ENCODE results near the gene KRT27.
"Not testable (repeated sequence)": the region's sequence is repeated elsewhere in the genome, so short reads cannot be mapped to it uniquely, and the experiment has no call there.

Gene KRT27, protein sequence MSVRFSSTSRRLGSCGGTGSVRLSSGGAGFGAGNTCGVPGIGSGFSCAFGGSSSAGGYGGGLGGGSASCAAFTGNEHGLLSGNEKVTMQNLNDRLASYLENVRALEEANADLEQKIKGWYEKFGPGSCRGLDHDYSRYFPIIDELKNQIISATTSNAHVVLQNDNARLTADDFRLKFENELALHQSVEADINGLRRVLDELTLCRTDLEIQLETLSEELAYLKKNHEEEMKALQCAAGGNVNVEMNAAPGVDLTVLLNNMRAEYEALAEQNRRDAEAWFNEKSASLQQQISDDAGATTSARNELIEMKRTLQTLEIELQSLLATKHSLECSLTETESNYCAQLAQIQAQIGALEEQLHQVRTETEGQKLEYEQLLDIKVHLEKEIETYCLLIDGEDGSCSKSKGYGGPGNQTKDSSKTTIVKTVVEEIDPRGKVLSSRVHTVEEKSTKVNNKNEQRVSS

DNA sequence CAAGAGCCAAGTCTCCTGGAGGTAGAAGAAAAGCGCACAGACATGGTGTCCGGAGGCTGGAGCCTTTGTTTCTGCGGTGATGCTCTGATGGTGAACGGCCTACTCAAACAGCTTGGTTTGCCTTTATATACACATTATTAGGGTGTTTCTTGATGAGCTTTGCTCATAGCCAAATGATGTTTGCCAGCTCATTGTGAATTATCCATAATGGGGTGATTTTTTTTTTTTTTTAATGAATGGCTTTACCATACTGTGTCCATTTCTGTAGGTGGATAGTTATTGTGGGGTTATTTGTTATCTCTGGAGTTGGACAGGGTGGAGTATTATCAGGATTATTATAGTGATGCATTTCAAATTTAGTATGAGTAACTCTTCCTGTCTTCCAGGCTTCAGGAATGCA, at the start of gene KRT27:
Gene KRT27, minus strand, starts transcription at position 101 of the 400 bp plus-strand sequence. Its CDS starts 57 bp downstream, at position 44.
- no peak for DNase-seq

DNA sequence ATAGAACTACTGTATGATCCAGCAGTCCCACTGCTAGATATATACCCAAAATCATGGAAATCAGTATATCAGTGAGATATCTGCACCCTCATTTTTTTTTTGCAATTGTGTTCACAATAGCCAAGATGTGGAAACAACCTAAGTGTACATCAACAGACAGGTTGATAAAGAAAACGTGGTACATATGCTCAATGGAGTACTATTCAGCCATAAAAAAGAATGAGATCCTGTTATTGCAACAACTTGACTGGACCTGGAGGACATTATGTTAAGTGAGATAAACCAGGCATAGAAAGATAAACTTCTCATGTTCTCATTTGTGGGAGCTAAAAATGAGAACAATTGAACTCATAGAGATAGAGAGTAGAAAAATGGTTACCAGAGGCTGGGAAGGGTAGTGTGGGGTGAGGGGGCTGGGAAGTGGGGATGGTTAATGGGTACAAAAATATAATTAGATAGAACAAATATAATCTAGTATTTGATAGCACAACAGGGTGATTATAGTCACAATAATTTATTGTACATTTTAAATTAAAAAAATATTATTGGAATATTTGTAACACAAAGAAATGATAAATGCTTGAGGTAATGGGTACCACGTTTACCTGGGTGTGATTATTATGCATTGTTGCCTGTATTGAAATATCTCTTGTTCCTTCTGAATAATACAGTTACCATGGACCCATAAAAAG, 47.9 kb upstream of the KRT27 start:
- no peak for DNase-seq

DNA sequence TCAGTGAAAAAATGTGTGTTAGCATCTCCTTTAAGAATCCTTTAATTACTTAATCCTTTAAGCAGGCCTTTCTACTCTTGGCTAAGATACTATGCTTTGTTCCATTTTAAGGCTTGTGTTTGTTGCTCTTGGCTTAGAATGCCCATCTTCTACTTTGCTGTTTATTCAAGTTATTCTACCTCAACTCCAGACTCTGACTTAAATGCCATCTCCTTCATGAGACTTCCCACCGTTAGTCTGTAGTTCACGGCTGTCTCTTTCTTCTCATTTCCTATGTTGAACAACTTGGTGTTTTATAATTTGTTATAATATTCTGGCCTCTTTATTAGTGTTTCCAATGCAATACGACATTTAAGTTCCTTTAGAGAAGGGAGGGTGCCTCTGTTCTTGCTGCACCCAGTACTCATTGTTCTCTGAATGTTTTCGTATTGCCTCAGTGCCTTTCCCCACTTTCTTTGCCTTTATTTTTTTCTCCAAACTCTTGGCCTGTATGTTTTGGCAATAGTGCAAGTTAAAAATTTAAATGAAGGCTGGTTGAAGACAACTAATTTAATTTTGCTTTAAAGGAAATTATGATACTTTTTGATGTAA, 46.2 kb upstream of the KRT27 start:
- no peak for DNase-seq

DNA sequence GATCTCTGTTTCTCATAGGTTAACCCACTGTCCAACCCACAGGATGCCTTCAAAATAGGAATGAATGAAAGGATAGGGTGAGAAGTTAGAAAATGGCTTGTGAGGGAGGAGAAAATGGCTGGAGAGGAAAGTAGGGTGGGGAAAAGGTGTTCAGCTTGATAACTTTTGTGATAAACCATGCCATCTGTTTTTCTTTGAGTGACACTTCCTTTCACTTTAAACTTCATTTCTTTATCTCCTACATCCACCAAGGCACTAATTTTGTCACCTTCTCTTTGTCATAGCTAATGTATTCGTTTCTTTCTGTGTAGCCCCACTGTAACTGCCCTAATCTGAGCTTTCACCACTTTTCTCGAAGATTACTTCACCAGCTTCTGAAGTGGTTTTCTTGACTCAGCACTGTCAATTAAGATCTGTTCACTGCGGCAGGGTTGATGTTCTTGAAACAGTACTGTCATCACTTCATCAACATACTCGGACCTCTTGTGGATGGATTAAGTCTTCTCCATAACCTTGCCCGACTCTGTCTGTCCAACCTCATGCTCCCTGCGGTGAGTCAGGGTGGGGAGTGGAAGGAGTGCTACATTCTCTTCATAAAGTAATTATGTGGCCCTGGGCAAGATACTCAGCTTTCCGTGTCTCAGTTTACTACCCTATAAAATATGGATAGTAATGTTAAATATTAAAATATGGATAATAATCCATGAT, 45.5 kb upstream of the KRT27 start:
- no peak for DNase-seq

DNA sequence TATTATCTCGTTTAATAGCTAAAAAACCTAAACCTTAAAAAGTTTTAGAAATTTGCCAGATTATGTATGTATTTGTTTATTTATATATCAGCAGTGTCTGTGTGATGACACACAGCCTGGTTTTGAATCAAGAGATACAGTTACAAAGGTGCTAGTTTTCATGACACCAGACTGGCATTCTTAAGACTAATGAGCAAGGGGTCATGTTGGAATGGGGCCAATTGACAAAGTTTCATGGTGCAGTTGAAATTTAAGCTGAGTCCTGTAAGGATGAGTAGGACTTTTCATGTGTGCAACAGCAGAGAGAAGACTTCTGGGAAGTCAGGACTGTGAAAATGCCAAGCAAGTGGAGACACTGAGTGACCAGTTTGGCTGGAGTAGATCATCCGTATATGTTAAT, 43.2 kb upstream of the KRT27 start:
- no peak for DNase-seq

DNA sequence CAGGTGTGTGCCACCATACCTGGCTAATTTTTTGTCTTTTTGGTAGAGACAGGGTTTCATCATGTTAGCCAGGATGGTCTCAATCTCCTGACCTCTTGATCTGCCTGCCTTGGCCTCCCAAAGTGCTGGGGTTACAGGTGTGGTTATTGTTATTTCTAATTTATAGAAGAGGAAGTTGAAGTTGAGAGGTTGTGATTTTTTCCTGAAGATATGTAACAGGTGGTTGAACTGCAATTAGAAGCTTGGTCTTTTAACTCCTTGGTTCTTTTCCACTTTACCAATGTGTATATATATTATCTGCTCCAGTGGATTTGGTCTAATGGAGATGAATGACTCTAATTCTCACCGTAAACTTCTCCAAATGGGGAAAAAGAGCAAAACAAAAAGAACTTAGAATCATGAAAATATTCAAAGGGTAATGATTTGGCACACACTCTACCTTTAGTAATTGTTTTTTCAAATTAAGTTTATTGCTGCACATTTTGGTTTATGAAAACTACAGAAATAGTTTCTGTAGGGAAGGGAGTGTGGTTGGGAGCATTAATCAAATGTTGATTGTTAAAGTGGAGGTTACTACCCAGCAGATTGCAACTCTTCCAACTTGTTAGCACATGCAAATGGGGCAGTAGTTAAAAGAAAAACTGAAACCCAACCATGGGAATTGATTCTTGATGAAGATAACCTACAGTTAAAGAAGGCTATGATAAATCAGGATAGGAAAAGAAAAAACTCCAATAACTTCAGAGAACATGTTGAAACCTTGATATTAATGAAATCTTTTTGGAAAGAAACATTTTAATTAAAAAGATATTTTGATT, 41.9 kb upstream of the KRT27 start:
- DNase-seq, result no peak

DNA sequence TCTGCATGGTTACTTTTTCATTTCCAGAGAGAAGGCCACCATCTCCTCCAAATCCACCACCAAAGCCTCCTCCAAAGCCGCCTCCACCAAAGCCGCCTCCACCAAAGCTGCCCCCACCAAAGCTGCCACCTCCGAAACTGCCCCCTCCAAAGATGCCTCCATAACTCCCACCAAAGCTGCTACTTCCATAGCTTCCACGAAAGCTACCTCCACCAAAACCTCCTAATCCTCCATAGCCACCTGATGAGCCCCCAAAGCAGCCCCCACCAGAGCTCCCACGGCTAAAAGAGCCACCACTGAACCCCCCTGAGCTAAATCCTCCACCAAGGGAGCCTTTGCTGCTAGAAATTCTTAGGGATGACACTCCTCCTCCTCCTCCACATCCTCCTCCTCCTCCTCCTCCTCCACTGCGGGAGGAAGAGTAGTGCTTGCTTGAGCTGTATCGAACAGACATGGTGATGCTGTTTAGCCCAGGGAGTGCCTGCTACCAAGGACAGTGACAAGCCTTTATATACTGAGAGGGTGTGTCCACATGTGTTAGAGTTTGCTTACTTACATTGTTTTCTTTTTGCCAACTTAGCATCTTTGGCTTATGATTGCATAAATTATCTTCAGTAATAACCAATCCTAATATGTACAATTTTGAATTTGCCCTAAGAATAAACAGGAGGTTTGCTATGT, 39.9 kb upstream of the KRT27 start, which contains the start of gene KRT10:
Gene KRT10, minus strand, starts transcription at position 483 of the 681 bp plus-strand sequence. Its CDS starts 29 bp downstream, at position 454.
- no peak for DNase-seq

DNA sequence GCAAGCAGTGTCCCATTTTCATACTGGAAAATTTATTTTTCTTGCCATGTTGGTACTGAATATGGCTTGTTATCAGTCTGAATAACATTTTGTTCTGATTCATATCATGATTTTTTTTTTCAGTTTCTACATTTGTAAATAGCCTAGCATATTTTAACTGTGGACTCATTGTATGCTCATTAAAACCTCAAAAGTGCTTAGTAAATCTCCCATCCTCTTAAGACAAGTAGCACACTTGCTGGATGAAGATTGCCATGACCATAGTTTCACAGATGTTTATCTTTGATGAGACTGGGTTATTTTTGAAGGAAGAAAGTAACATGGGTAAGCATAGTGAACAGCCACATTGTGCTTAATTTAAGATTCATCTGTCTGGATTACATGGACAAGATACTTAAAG, 39.2 kb upstream of the KRT27 start:
- no peak for DNase-seq

DNA sequence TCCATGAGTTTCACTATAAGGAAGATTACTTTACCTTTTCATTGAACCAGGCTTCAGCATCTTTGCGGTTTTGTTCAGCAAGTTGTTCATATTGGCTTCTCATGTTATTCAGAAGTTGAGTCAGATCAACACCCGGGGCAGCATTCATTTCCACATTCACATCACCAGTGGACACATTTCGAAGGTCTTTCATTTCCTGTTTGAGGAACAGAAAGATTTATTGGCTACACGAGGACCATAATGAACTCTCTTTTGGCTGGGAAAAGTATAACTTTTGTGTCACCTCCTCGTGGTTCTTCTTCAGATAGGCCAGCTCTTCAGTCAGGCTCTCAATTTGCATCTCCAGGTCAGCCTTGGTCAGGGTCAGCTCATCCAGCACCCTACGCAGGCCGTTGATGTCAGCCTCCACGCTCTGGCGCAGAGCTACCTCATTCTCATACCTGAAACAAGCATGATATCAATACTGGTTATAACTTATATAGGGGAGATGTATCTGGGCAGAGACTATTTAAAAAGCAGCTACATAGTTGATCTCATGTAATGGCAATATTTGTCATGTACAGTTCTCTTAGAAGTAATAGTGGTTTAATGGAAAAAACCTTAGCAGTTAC, 38.0 kb upstream of the KRT27 start:
- DNase-seq, result no peak

DNA sequence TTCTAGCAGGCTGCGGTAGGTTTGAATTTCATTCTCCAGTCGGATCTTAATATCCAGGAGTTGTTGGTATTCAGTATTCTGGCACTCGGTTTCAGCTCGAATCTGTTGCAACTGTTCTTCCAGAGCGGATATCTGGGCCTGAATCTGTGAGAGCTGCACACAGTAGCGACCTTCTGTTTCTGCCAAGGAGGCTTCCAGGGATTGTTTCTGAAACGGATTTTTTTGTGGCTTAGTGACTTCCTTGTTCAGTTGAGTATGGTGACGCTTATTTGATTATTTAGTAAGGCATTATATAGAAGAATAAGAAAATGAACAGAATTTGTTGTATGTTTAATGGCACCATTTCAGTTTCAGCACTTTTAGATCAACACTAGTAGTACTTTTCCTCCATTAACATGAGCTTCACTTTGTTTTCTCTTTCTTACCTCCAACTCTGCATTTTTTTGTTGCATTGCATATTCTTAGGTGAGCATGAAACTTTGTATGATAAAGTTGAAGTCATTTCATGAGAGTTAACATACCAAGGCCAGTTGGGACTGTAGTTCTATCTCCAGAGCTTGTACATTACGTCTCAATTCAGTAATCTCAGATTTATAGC, 37.3 kb upstream of the KRT27 start:
- DNase-seq, result no peak

DNA sequence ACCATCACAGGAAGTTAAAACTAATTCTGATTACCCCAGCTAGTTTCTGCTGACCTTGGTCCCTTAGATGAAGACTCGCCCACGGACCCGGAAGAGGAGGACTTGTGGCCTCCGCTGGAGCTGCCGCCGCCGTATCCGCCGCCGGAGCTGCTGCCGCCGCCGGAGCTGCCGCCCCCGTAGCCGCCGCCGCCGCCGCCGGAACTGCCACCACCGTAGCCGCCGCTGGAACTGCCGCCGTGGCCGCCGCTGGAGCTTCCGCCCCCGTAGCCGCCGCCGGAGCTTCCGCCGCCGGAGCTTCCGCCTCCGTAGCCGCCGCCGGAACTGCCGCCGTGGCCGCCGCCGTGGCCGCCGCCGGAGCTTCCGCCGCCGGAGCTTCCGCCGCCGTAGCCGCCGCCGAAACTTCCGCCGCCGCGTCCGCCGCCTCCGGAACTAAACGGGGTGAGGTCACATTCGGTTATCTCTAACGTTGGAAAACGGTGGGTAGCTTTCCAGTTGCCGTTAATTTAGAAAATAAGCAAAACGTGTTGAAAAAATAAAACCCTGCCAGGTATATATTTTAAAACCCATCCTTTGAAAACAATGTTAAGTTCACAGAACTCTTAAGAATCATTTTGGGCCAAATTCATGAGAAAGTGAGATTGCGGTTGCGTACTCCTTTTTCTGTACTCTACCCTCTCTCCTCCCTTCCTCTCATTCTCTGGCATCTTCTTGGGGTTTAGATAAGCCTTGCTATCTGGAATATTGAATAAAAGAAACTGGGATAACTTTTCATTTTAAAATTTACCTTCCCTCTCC, 36.6 kb upstream of the KRT27 start:
- DNase-seq, result peak; percentile 89

DNA sequence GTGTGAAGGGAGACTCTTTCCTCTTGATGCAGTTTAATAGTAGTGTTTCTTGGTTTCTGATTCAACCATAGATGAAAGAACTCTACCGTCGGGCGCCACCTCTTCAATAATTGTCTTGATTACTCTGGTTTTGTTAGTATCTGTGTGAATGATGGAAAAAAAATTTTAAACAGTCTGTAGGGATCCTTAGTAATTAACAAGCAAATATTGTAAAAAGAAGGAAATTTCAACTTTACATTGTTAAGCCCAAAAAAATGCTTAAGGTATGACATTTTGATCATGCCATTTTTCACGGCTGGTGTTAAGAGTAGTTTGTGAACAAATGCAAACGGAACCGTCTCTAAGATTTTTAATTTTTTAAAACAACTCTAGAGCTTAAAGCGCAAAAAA, 36.0 kb upstream of the KRT27 start:
- no peak for DNase-seq

DNA sequence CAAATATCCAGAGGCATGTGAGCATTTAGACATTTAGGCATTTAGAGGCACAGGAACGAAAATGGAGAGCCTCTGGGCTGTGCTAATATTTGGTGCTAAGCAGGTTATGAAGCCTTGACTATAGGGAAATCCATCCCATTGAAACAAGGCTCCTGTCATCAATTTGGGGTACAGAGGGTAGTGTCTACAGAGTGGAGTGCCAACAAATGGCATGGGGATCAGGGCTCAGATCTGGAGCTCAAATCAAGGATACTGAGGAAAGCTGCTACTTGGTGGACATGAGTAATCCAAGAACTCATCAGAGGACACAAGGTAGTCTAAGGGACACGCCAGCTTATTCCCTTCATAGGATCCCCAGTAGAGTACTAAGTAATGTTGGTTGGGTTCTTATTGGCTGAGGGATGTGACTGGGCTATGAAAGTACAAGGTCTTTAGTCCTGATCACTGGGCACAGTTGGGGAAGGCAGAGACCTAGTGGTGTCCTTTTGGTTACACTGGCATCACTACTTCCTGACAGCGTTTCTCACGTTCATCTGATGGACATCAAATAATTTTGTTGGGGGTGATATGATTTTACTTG, 34.8 kb upstream of the KRT27 start:
- DNase-seq, result no peak

DNA sequence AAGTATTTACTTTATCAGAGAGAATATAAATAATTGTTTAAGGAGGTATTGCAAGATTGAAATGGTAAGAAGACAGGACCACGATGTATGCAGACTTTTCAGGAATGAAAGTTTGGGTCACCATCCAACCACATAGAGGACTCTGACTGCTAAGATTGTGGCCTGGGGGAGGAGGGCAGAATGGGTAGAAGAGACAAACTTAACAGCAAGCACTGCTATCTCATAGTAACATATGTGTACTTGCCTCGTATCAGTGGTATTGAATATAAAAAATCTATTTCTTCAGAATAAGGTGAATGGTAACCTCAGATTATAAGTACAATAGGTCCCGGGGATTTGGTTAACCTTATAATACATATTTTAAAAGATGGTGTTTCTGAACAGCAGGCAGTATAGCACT, 34.2 kb upstream of the KRT27 start:
- no peak for DNase-seq

DNA sequence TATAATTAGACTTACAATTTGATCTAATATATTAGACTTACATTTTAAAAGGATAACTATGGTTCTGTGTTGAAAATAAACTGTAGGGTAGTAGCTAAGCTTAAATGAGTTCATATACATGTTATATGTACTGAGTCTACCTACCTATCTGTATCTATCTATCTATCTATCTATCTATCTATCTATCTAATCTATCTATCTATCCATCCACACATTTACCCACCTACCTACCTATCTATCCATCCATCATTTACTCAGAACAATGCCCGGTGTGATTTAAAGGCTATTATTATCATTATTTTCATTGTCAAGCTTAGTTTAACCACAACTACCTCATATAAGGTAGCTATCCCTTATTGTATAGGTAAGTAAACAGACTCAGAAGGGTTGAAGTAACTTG, 33.0 kb upstream of the KRT27 start:
- no peak for DNase-seq

DNA sequence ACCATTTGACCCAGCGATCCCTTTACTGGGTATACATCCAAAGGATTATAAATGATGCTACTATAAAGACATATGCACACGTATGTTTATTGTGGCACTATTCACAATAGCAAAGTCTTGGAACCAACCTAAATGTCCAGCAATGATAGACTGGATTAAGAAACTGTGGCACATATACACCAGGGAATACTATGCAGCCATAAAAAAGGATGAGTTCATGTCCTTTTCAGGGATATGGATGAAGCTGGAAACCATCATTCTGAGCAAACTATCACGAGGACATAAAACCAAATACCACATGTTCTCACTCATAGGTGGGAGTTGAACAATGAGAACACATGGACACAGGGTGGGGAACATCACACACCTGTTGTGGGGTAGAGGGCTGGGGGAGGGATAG, 32.3 kb upstream of the KRT27 start:
- not testable (repeated sequence) for DNase-seq

DNA sequence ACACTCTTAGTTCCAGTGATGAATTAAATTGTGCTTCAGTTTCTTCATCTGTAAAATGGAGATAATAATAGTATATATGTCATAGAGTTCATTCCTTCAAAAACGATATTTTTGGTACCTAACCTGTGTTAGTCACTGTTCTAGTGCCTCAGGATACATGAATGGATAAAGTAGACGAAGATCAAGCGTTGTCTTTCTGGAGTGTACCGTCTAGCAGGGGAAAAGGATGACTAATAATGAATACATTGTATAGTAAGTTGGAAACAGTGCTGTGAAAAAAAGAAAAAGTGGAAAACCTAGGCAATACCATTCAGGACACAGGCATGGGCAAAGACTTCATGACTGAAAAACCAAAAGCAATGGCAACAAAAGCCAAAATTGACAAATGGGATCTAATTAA, 31.5 kb upstream of the KRT27 start:
- no peak for DNase-seq

DNA sequence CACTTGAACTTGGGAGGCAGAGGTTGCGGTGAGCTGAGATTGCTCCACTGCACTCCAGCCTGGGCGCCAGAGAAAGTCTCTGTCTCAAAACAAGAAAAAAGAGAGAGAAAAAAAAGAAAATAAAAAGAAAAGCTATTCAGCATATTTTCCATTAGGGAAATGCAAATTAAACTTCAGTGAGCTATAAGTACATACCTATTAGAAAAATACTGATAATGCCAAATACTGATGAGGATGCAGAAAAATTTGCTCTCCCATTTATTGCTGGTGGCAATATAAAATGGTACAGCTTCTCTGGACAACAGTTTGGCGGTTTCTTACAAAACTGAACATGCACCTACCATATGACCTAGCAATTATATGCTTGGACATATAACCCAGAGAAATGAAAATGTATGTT, 30.3 kb upstream of the KRT27 start:
- DNase-seq, result no peak

DNA sequence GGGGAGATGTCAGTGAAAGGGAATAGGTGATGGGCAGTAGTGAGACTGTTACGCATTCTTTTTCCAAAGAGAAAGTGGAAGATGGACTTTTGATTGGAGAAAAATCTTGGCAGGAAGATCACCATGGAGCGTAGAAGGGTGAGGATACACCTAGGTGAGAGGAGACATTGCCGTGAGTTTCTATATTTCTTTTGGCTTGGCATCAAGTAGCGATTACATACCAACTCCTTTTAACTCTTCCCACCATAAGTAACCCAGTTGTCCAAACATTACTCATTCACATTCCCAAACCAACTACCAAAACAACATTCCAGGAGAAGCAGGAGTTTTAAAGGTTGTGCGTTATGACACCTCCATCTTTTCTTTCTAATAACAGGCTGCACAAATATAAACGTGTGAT, 28.1 kb upstream of the KRT27 start:
- no peak for DNase-seq

All from activated T-cell treated with anti-CD3 and anti-CD28 coated beads, Interleukin-2, amount 50 U/mL, for 1 hour (primary cell).